Measurements from ENCODE around the gene AGPAT2.

AGPAT2 gene

GRCh38 chr9:136686794-136687711 lies at the start of gene AGPAT2:
TSS of gene AGPAT2 (minus strand) at chr9:136687457. CDS start at chr9:136687357, 100 bp downstream.
- peak; percentile 41 for DNase-seq (ENCODE audit: low read depth)

- DNase-seq (ENCODE audit: low read depth) = no peak
These were observed 48.7 kb upstream of the AGPAT2 start for GRCh38 chr9:136735812-136736480.

- no peak for DNase-seq (ENCODE audit: low read depth)
These were observed 47.7 kb upstream of the AGPAT2 start for GRCh38 chr9:136734837-136735496.

GRCh38 chr9:136733611-136734010 lies 46.4 kb upstream of the AGPAT2 start:
- DNase-seq (ENCODE audit: low read depth) = no peak

DNA sequence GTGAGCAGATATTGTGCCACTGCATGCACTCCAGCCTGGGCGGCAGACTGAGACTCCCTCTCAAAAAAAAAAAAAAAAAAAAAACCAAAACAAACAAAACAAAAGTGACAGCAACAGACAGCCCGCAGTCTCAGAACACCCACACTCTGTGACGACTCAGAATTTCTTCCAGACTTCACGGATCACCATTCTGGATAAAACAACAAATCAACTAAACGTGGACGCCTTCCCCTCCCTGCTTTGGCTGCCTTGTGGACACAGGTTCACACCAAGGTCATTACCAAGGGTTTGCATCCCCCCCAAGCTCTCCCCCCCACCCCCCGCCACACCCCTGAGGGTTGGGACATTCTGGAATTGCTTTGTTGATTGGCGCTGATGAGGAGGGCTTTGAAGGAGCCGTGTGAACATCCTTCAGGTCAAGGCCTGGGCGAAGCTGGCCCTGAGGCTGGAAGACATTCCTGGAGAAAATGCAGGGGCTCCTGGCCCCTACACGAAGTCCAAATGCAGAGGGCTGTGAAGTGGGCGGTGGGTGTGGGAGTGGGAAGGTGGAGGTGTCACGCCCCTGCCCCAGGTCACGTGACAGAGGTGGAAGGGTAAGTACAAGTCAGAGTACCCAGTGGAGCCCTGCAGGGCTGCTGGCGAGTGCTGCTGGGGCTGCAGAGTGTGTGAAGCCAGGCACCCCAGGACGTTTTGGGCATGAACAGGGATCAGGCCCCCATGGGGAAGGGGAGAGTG lies 45.4 kb upstream of the AGPAT2 start:
- no peak for DNase-seq (ENCODE audit: low read depth)

GRCh38 chr9:136729926-136730325 lies 42.7 kb upstream of the AGPAT2 start:
- no peak for DNase-seq (ENCODE audit: low read depth)

DNA sequence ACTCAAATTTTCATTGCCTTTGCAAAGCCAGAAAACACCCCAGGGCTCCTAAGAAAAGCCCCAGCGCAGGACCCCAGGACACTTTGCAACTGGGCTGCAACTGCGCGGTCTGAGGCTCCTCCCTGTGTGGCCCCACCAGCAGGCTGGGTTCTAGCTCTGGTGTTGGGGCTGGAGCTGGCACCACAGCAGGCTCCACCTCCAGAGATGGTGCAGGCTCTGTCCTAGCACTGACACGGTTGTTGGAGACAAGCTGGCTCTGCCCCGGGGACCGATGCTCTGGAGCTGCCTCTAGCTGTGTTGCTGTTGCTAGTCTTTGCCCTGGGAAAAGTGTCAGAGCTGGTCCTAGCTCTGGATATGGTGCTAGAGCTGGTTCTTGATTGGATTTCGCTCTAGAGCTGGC lies 41.9 kb upstream of the AGPAT2 start:
- DNase-seq (ENCODE audit: low read depth) = no peak

GRCh38 chr9:136728548-136729123 lies 41.4 kb upstream of the AGPAT2 start:
- DNase-seq (ENCODE audit: low read depth) = no peak

GRCh38 chr9:136728080-136728547 lies 40.9 kb upstream of the AGPAT2 start:
- DNase-seq (ENCODE audit: low read depth) = peak; percentile 85

GRCh38 chr9:136726631-136727191 lies 39.5 kb upstream of the AGPAT2 start:
- DNase-seq (ENCODE audit: low read depth) = no peak

DNA sequence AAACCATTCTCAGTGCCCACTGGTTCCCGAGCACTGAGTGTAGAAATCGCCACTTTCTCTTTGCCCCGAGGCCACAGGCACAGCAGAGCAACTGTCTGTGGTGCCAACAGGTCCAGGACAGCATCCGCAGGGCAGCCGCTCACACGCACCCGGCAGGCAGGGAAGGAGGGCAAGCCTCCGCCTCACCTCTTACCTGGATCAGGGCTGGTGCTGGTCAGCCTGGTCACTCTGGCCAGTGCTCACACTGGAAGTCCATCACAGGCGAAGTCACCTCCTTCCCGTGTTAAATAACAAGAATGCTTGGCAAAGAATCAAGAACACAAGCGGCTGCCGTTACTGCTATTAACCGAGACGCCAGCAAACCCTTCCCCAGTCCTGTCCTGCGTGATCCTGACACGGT lies 38.9 kb upstream of the AGPAT2 start:
- DNase-seq (ENCODE audit: low read depth) = no peak

DNA sequence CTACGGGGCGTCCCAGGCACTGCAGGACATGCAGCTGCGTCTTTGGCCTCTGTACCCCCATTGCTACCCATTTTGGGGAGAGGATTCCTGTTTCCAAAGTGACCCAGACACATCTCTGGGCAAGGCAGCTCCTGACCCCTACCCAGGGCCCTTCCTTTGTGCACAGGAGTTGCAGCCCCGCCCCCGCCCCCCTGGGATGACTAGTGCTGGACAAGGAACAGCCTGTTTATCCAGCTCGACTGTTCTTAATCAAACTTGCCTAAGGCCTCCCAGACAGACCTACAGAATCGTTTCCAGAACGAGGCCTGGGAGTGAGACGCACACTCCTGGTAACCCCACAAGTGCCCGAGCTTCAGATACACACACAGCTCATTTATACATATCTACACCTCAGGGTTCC lies 38.4 kb upstream of the AGPAT2 start:
- DNase-seq (ENCODE audit: low read depth) = no peak

- DNase-seq (ENCODE audit: low read depth) = no peak
These were observed 37.5 kb upstream of the AGPAT2 start for GRCh38 chr9:136724772-136725171.

DNA sequence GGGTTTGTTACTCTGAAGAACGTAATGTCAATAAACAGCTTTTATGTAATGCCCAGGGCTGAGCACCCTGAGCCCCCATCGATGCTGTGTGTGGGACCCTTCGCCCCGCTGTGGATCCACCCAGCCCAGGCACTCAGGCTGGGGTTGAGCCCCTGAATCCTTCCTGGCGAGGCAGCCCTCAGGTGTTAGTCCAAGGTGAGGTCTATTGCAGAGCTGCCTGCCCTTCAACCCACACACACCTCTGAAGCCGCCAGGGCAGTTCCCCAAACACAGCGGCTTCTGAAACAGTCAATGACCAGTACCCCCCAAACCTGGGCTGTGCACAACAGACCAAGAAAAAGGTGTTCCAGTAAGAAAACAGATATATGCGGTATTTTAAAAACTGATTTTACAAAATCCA lies 36.7 kb upstream of the AGPAT2 start:
- no peak for DNase-seq (ENCODE audit: low read depth)

GRCh38 chr9:136723362-136723976 lies 36.2 kb upstream of the AGPAT2 start:
- DNase-seq (ENCODE audit: low read depth) = no peak

DNA sequence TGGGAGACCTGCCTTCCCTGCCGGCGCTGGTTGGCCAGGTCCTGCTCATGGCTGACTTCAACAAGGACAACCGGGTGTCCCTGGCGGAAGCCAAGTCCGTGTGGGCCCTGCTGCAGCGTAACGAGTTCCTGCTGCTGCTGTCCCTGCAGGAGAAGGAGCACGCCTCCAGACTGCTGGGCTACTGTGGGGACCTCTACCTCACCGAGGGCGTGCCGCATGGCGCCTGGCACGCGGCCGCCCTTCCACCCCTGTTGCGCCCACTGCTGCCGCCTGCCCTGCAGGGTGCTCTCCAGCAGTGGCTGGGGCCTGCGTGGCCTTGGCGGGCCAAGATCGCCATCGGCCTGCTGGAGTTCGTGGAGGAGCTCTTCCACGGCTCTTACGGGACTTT lies 35.7 kb upstream of the AGPAT2 start:
- no peak for DNase-seq (ENCODE audit: low read depth)

GRCh38 chr9:136722093-136722968 lies 35.1 kb upstream of the AGPAT2 start:
- DNase-seq (ENCODE audit: low read depth) = no peak

GRCh38 chr9:136721339-136722092 lies 34.3 kb upstream of the AGPAT2 start:
- DNase-seq (ENCODE audit: low read depth) = no peak

- DNase-seq (ENCODE audit: low read depth) = no peak
These were observed 33.7 kb upstream of the AGPAT2 start for GRCh38 chr9:136720898-136721338.
